Kidney (tissue), 14 donors: ENCODE measurements around the gene SEMA3D. TPM values are rescaled to one million over a fixed set of nuclear protein-coding genes. Genes with fewer than 3 reads are reported as not detected.

ENCODE experiments used
- DNase-seq, 5 donors: peaks; one replicate each; pipeline ENCODE4 v3.0.0-alpha.2; 2013 to 2020
- FAIRE-seq: peaks from 2 replicates; lab custom pipeline; 2012; peaks lifted over from hg19 to GRCh38; lab: Jason Lieb, UNC
- H3K27ac ChIP-seq, 2 donors: one replicate each; pipeline ENCODE4 v1.7.0; 2013; ENCODE audit warnings: low read depth in 2 of 2, low read length in 2 of 2, inconsistent platforms in 1 of 2
- H3K27me3 ChIP-seq: one replicate; pipeline ENCODE4 v1.7.1; 2013; ENCODE audit warnings: low read length, inconsistent platforms; ENCODE audit not compliant: control insufficient read depth, insufficient read depth
- H3K36me3 ChIP-seq, 3 donors: one replicate each; pipeline versions ENCODE4 v1.7.0 to v1.7.1; 2013; ENCODE audit warnings: low read length in 3 of 3, control low read depth in 1 of 3, inconsistent platforms in 1 of 3; ENCODE audit not compliant: insufficient read depth in 3 of 3, control insufficient read depth in 2 of 3
- H3K4me1 ChIP-seq, 3 donors: one replicate each; pipeline versions ENCODE4 v1.7.0 to v1.7.1; 2013; ENCODE audit warnings: low read length in 3 of 3, inconsistent platforms in 1 of 3, low read depth in 1 of 3; ENCODE audit not compliant: control insufficient read depth in 2 of 3, insufficient read depth in 2 of 3
- H3K4me3 ChIP-seq, 3 donors: one replicate each; pipeline versions ENCODE4 v1.7.0 to v1.8.1; 2013; ENCODE audit warnings: low read length in 3 of 3, control low read depth in 1 of 3, inconsistent platforms in 1 of 3
- H3K9ac ChIP-seq, 3 donors: one replicate each; pipeline versions ENCODE4 v1.7.0 to v1.7.1; 2013; ENCODE audit warnings: low read length in 3 of 3, control low read depth in 1 of 3, inconsistent platforms in 1 of 3
- H3K9me3 ChIP-seq, 3 donors: one replicate each; pipeline versions ENCODE4 v1.7.0 to v1.7.1; 2013; ENCODE audit warnings: low read length in 3 of 3, control low read depth in 1 of 3, inconsistent platforms in 1 of 3; ENCODE audit not compliant: control insufficient read depth in 2 of 3, insufficient read depth in 1 of 3
- intact Hi-C: fragments of 100-400 bp; cut with DNase I; formaldehyde crosslinking; loops from one replicate; pipeline ENCODE4 v1.11.1; 2022
- polyA plus RNA-seq: library from polyadenylated mRNA; stranded (reverse); fragments of 350-450 nt; fragmentation: Illumina TruSeq; extraction: RNeasy Lipid Tissue Mini Kit (QIAGEN cat#74804); gene quantifications from one replicate; pipeline ENCODE4 v1.2.3, GENCODE V29; 2014; ENCODE audit warnings: low read depth, low replicate concordance; ENCODE audit not compliant: insufficient read depth
- total RNA-seq: library from RNA; stranded (reverse); fragmentation: NEBNext Ultra II Directional; extraction: Animal tissue kit (Norgen Biotek cat#: 25700); gene quantifications from one replicate; pipeline ENCODE4 v1.2.1, GENCODE V29; 2021
- TF ChIP-seq, protein P1 (sequence below): IDR thresholded peaks from 3 replicates; pipeline ENCODE4 v1.5.1; 2012; ENCODE audit warnings: mild to moderate bottlenecking, moderate library complexity, borderline replicate concordance; ENCODE audit not compliant: insufficient read depth; ENCODE audit errors: extremely low read depth
- donor health status: control.
- donor health status: control.
- donor health status: control.
- donor health status: control.
- donor health status: control.
- donor health status: DM: yes; HTN: yes; CAD: no.
- donor health status: Normal renal cell carcinoma (clear cell type).

SEMA3D gene
- total and polyA plus RNA-seq, 2 donors from 2014 or later, result 0.82 to 17.5 TPM

DNA sequence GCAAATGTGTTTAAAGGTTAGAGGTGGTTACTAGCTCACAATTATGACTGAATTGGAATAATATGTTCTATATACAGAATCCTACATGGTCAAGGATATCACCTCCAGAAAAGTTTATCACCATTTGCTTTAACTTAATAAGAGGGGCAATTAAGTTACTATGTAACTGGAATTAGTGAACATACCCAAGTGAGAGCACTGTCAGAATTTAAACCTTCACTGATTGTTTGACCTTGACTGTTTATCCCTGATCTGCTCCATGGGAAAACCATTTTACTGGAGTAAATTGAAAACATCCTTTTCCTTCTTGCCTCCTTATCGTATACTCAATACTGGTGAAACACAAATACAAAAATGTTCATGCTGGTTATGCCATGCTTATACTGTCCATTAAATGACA, 107.4 kb downstream of the SEMA3D start:
- H3K36me3 ChIP-seq, result no peaks in the 10 kb centered on the region
- no peak overlapping the region for H3K9ac ChIP-seq
- TF ChIP-seq, protein P1, sequence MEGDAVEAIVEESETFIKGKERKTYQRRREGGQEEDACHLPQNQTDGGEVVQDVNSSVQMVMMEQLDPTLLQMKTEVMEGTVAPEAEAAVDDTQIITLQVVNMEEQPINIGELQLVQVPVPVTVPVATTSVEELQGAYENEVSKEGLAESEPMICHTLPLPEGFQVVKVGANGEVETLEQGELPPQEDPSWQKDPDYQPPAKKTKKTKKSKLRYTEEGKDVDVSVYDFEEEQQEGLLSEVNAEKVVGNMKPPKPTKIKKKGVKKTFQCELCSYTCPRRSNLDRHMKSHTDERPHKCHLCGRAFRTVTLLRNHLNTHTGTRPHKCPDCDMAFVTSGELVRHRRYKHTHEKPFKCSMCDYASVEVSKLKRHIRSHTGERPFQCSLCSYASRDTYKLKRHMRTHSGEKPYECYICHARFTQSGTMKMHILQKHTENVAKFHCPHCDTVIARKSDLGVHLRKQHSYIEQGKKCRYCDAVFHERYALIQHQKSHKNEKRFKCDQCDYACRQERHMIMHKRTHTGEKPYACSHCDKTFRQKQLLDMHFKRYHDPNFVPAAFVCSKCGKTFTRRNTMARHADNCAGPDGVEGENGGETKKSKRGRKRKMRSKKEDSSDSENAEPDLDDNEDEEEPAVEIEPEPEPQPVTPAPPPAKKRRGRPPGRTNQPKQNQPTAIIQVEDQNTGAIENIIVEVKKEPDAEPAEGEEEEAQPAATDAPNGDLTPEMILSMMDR, result no peak
- no peaks in the 10 kb centered on the region for H3K4me1 ChIP-seq
- H3K27me3 ChIP-seq, result no peaks in the 10 kb centered on the region
- no peak overlapping the region for H3K27ac ChIP-seq
- no peak for DNase-seq
- H3K9me3 ChIP-seq, result no peaks in the 10 kb centered on the region
- H3K4me3 ChIP-seq, result no peak overlapping the region
- intact Hi-C loops, result no loop called here
- no peak for FAIRE-seq

DNA sequence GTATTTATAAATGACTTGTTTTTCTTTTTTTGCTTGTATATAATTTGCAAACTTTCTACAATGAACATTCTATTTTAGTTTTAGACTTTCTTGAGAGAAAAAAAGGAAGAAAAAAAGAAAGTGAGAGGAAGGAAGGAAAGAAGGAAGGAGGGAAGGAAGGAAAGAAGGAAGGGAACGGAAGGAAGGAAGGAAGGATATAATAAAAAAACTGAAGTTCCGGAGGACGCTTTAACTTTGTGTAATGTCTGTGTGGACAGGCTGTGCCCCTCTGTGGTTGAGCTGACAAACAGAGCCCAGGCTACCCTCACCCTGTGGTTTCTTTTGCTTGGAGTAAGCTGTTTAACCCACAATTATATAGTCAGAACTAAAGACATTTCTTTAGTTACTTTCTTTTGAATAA, 108.7 kb downstream of the SEMA3D start:
- no peaks in the 10 kb centered on the region for H3K9me3 ChIP-seq
- DNase-seq, result no peak
- no peak overlapping the region for H3K4me3 ChIP-seq
- H3K4me1 ChIP-seq, result no peaks in the 10 kb centered on the region
- H3K36me3 ChIP-seq, result no peaks in the 10 kb centered on the region
- H3K9ac ChIP-seq, result no peak overlapping the region
- TF ChIP-seq, protein P1, result no peak
- no peak for FAIRE-seq
- intact Hi-C loops, result no loop called here
- H3K27ac ChIP-seq, result no peak overlapping the region
- H3K27me3 ChIP-seq, result no peaks in the 10 kb centered on the region

DNA sequence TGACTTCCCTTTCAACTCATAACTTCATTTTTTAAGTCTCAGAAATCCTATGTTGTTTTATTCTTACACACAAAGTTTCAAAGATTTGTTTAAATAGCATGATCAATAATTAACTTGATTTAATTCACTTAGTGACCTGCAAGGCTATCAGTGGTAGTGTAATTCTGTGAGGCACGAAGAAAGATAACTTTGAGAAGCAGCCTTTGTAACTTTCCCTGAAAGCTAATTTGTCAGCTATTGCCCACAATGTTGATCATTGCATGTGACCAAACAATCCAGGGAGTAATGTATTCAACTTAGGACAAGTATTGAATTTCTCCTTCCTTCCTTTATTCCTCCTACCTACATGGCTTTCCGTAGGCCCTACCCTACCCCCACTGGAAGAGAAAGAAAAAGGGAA, 111.0 kb downstream of the SEMA3D start:
- no peak overlapping the region for H3K27ac ChIP-seq
- peak in 1 of 5 donors; percentile 25 for DNase-seq
- no peaks in the 10 kb centered on the region for H3K27me3 ChIP-seq
- no peaks in the 10 kb centered on the region for H3K9me3 ChIP-seq
- H3K4me1 ChIP-seq, result no peaks in the 10 kb centered on the region
- intact Hi-C loops, result no loop called here
- no peak overlapping the region for H3K4me3 ChIP-seq
- TF ChIP-seq, protein P1, result no peak
- FAIRE-seq, result no peak
- no peaks in the 10 kb centered on the region for H3K36me3 ChIP-seq
- no peak overlapping the region for H3K9ac ChIP-seq

DNA sequence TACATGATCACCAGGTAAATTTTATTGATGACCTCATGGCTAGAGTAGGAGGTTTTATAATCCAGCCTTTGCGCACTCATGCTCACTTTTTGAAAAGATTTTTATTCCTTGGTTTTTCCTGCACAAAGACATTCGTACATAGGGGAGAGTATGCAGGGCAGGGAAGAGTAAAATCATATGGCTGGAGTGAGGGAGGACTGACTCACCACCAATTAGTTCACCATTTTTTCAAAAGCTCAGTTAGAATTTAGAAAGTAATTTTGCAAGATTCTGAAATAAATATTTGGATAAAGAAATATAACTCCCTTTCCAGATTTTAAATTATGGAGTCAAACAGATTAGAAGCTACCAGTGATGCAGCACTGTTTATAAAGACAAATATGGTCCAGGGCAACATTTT, 111.9 kb downstream of the SEMA3D start:
- H3K27me3 ChIP-seq, result no peaks in the 10 kb centered on the region
- H3K4me1 ChIP-seq, result no peaks in the 10 kb centered on the region
- intact Hi-C loops, result no loop called here
- no peaks in the 10 kb centered on the region for H3K36me3 ChIP-seq
- FAIRE-seq (no peak), DNase-seq (no peak)
- no peak overlapping the region for H3K27ac ChIP-seq
- H3K4me3 ChIP-seq, result no peak overlapping the region
- H3K9me3 ChIP-seq, result no peaks in the 10 kb centered on the region
- TF ChIP-seq, protein P1, result no peak
- no peak overlapping the region for H3K9ac ChIP-seq
